ENCODE measurements around the gene SLC22A25.
"Not testable (repeated sequence)": the region's sequence is repeated elsewhere in the genome, so short reads cannot be mapped to it uniquely, and the experiment has no call there.

Gene SLC22A25

DNA sequence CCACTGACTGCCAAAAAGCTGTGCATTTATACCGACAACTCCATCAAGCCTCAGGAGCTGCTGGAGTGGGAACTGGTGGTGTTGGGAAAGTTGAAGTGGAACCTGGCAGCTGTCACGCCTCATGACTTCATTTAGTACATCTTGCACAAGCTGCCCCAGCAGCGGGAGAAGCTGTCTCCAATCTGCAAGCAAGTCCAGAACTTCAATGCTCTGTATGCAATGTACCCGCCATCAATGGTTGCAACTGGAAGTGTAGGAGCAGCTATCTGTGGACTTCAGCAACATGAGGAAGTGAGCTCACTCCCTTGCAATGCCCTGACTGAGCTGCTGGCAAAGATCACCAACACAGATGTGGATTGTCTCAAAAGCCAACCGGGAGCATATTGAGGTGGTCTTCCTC lies at the start of gene SLC22A25:
TSS of gene SLC22A25 (minus strand) at position 67 of the 400 bp plus-strand sequence. CDS start 13,947 bp downstream, outside the sequence.
- no peak for DNase-seq

DNA sequence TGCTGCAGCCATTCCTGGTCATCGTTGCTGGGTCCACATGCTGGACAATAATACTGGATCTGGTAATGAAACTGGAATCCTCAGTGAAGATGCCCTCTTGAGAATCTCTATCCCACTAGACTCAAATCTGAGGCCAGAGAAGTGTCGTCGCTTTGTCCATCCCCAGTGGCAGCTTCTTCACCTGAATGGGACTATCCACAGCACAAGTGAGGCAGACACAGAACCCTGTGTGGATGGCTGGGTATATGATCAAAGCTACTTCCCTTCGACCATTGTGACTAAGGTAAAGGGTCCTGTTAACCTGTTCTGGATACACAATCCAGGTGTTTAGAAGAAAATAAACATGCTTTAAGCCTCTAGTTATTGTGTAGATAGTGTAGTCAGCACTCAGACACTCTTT lies 46.9 kb upstream of the SLC22A25 start:
- no peak for DNase-seq

DNA sequence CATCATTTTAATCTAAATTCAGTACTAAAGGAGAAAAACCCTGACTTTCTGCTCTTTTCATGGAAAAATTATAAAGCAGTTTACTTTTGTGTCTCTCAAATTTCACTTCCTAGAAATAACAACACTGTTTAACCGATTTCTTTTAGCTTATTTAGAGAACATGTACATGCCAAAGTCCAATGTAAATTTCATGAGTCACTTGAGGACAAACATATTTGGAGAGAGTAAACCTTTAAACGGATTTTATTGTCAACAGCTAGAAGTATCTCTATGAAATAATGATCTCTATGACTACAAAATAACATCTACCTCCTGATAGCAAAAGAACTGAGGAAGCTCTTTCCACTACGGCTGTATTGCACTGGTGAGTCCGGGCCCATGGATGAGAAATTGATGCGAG lies 46.3 kb upstream of the SLC22A25 start:
- no peak for DNase-seq

DNA sequence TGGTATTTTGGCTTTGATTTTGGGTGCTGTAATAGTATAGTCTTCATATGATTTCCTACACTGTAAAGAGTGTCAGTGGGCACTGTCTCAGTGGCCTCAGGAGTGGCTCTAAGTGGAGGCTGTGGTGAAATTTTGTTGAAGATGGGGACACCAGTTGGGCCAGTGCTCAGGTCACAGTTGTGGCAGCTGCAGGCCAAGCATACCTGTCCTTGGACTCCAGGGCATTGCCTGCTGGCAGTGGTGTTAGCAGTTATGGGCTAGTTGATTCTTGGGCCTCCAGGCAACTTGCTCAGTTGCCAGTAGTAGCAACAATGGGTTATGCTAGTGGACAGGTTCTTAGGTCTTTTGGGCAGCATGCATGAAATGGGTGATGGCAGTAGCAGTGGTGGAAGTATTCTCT lies 39.2 kb upstream of the SLC22A25 start:
- DNase-seq: no peak

DNA sequence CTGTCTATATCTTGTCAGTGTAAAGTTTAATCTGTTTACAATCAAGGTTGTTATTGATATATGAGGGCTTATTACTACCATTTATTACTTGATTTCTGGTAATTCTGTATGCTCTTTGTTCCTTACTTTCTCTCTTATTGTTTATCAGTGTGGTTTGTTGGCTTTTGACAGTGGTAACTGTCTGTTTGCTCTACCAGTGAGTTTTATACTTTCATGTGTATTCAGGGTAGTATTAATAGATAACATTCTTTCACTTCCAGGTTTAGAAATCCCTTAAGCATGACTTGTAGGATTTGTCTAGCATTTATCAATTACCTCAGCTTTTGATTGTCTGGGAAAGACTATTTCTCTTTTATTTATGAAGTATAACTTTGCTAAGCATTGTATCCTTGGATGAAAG lies 37.5 kb upstream of the SLC22A25 start:
- no peak for DNase-seq

DNA sequence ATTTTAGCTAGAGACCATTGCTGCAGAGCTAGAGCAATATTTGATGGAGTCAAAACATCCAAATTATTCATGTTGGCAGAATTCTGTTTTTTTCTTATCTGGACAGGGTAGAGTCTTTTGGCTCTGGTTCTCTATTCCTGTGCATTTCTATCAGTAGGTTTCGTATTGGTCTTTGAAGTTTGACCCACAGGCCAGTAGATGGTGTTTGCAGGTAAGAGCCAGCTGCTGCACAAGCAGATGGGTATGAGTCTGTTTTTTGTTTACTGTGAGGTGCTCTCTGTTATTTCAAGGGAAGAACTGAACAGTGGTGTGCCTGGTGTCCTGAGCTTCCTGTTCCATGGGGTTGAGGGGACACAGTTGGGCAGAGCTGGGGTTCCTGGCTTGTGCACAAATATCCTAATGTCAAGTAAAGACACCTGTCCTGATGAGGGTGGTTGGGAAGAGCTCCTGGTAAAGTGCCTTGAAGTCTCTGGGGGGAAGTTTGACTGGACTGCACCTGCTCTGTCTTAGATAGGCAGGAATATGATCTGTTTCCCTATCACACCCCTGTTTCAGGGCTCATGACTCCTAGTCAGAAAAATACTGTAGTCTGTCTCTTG lies 34.0 kb upstream of the SLC22A25 start:
- DNase-seq: peak in 1 of 2 experiments; percentile 20

DNA sequence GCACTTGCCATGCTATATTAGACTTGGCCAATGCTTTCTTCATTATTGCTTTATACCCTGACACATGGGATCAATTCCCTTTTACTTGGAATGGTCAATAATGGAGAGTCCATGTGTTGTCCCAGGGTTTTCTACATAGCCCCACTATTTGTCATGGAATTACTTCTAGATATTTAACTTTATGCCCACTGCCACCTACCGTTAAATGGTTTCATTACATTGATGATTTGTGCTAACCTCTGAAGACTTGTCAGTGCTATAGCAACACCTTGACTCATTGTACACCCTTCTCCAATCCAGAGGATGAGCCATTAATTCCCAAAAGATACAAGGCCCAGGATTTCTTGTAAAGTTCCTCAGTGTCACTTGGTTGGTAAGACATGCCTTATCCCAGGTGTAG lies 31.4 kb upstream of the SLC22A25 start:
- DNase-seq: peak in 1 of 2 experiments; percentile 20

DNA sequence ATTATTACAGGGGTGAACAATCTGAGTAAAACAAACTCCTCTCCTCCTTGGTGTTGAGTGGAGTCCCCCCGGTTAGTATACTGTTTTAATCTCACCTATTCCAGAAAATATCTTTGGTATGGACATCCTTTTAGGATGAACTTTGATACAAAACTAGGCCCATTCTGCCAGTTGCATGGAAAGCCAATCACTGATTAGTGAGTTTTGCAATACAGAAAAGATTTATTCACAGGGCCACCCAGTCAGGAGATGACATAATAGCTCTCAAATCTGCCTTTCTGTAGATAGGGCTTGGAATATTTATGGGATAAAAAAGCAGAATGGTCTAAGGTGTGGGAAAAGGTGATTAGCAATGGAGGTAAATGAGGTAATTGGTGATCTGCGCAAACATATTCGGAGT lies 30.3 kb upstream of the SLC22A25 start:
- no peak for DNase-seq

DNA sequence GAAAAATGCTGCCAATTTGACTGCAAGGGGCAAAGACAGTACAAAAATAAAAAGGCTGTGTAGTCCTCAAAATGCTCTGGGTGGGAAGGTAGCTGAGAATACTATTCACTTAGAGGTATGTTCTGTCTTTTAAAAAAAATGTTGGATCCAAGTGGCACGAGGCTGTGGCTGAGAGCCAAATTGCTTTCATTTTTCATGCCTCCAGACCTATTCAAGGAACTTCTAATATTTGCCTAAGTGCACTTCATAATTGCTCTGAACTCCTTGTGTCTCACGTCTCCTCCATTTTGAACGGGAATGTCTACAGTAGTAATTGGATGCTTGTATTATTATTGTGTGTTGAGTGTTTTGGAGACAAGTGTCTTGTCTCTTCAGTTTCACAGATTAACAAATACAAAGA lies 19.1 kb upstream of the SLC22A25 start:
- no peak for DNase-seq

DNA sequence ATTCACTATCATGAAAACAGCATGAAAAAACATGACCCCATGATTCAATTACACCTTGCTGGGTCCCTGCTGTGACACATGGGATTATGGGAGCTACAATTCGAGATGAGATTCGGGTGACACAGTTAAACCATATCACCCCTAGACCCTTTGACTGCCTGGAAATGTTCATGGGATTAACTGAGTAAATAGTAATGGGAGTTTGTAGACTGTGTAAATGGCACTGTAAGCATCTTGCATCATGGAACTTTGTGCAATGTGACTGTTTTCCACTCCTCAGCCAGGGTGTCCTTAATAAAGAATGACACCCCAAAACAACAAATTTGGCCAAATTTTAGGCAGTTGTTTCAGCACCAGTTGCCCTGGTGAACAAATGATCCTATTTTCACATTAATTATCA lies 7.9 kb upstream of the SLC22A25 start:
- no peak for DNase-seq

DNA sequence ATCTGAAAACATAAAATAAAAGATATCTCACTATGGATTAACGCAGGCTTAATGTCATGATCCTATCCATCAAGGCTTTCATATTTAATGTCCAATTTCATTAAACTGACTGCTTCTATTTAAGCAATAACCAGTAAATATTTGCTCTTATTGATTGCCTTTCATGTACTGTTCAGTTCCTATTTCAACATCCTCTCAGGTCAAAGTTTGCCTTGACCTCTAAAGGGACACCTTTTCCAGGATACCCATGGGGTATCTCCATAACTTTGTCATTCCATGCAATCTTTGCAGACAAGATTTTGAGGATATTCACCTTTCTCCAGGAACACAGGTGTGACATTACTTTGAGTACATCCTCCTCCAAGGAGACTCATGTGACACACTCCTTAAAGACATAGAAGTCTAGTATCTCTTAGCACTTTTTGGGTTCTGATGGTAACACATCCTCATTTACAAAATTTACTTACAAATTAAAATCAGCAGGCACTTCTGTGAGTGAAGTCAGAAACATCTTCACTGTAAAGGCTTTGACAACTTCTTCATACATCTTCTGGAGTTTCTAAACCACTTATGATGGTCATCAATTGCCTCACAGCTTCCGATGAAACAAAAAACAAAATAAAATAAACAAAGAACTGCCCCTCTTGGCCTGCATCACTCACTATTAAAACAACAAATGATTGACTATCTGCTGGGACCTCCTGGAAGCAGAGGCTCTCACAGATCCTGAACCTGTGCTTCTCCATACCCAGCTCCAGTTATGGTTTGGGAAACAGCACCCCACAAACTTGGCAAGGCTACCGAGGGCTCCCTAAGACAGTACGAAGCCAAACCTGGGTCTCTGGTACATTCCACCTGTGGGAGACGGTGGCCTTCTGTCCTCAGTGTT lies 7.0 kb upstream of the SLC22A25 start:
- no peak for DNase-seq

DNA sequence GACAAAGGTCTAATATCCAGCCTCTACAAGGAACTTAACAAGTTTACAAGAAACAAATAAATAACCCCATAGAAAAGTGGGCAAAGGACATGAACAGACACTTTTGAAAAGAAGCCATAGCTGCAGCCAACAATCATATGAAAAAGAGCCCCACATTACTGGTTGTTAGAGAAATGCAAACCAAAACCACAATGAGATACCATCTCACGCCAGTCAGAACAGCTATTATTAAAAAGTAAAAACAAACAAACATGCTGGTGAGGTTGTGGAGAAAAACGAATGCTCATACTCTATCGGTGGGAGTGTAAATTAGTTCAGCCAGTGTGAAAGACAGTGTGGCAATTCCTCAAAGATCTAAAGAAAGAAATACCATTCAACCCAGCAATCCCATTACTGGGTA lies 5.6 kb upstream of the SLC22A25 start:
- DNase-seq: no peak

DNA sequence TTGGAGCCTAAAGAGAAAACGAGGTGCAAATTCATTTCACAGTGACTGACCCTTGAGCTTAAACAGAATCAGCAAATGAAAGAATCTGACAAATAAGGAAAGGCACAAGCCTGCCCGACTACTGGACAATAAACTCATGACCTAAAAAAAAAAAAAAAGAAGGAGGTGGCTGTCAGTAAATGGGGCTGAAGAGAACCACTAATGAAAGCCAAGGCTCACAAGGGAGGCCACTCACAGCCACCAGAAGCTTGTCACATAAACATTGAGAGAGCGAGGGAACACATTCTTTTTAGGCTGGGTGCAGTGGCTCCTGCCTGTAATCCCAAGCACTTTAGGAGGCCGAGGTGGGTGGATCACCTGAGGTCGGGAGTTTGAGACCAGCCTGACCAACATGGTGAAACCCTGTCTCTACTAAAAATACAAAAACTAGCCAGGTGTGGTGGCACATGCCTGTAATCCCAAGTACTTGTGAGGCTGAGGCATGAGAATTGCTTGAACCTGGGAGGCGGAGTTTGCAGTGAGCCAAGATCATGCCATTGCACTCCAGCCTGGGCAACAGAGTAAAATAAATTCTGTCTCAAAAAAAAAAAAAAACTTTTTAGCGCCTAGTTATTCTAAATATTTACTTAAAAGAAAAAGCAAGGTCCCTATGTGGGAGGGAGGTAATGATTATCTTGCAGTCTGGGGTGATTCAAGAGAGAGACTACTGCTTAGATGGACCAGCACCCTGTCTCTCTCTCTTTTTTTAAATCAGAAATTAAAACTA lies 4.0 kb upstream of the SLC22A25 start:
- not testable (repeated sequence) for DNase-seq

DNA sequence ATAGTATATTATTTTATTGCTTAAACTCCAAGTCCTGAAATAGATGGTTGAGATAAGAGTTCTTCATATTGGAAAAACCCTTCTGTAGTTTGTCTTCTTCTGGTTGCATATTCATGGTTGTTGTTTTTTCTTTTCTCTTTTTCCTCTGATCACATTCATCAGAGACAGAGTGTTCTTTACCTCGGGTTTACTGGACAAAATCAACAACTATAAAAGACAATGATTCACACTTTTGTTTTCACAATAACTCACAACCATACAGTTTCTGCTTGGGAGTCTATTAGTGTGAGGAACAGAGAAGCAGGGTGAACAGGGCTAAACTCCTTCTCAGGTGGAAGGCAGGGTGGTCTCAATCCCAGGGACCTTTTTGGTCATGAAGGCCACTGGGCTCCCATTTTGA lies 2.6 kb upstream of the SLC22A25 start:
- DNase-seq: no peak

DNA sequence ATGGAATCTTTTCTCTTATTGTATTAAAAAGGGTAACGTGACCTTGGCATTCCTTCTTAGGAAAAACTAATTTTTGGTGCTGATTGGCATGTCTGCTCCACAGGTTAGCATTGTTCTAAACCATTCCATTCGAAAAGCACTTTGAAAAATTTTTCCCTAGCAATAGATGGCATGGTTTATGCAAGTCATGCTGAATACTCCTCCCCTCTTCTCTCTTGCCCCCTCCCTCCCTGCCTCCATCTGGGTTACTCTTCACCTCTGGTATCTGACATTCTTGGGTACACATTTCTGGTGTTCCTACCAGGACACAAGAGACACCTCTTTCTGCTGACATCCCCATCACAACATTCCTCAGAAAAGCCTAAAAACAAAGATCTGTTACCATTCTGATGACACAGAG lies 1.5 kb upstream of the SLC22A25 start:
- no peak for DNase-seq

DNA sequence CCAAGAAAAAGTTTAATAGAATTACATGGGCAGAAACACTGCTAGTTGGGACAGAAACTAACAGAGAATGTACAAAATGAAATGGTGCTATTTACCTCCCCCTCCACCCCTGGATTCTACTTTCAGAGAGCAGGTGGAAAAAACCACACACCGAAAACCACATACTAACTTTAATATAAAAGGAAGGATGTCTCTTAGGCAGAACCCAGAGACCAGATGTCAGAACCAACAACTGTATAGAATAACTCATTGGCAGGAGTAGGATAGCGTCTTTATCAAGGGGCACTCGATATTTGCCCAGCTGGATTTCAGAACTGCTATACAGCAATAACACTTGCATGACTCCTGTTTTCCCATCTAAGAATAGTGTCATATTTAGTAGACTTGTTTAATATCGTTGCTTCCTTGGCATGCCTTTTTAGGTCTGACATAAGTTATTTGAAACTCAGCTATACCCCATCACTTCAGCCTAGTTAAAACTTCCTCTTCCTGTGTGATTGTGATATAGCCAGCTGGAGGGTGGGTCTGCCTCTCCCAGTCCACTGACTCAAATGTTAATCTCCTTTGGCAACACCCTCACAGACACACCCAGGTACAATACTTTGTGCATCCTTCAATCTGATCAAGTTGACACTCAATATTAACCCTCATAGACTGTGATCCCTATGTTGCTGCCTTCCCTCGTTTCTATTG lies 1.2 kb downstream of the SLC22A25 start:
- DNase-seq: no peak

DNA sequence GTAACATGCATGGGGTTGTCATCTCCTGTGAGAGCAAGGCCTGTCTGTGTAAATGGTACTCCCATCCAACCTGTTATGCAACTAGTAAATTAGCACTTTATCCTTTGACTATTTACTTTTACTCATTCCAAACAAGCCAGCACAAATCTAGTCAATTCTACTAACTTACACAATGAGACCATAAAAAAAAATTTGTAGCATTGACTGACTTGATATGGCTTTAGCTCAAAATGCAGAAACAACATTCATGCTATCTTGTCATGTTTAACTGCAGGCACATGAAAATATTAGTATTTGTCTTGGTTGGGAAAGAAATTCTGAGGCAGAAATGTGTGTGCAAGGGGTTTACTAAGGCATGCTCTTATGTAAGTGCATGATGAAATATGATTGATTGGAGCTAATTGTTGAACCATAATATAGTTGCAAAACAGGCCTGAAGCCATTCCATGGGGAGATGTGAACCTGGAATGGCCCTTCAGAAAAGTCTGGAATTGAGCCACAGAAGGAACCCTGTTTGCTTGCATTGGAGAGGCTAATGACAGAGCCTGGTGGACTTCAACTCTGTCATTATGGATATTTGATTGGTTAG lies 2.5 kb downstream of the SLC22A25 start:
- DNase-seq: no peak

DNA sequence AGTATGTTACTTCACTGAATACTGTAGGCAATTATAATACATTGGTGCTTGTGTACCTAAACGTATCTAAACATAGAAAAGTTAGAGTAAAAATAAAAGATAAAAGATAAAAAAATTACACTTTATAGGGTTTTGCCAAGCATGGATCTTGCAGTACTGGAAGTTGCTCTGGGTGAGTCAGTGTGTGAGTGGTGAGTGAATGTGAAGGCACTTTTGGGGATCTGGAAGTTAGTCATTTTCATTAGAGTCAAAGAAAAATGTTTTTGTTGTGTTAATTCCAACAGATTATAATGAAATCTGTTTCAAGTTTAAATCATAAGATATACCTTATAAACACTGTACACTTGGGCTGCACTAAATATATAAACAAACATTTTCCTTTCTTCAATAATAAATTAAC lies 3.3 kb downstream of the SLC22A25 start:
- no peak for DNase-seq

DNA sequence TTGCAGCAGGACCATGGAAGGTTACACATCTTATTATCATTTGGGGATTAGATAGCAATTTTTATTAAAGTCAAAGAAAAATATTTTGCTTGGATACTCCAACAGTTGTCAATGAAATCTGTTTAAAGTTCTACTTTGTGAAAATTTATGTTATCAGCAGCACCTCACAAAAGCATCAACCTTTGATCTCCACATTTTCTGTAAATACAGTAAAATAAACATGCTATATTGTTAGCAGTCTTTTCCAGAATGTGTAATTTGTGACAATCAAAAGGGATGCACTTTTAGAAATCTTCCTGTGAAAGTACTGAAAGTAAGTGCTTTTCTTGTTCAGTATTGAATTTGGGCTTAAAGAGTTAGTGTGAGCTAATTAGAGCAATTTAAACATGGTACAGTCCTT lies 4.1 kb downstream of the SLC22A25 start:
- no peak for DNase-seq

DNA sequence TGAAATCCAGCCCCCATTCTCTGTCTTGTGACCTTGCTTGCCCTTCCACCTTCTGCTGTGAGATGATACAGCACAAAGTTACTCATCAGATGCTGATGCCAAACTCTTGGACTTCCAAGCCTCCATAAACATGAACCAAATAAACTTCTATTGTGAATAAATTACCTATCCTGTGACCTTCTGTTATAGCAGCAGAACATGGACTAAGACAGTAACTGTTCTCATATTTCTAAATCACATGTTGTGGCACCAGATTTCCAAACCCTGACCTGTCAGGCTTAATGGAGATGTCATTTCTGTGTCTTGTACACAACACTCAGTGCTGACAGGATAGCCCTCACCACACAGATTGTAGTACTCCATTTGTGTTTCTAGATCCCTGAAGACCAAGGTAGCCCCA lies 6.0 kb downstream of the SLC22A25 start:
- DNase-seq: no peak

DNA sequence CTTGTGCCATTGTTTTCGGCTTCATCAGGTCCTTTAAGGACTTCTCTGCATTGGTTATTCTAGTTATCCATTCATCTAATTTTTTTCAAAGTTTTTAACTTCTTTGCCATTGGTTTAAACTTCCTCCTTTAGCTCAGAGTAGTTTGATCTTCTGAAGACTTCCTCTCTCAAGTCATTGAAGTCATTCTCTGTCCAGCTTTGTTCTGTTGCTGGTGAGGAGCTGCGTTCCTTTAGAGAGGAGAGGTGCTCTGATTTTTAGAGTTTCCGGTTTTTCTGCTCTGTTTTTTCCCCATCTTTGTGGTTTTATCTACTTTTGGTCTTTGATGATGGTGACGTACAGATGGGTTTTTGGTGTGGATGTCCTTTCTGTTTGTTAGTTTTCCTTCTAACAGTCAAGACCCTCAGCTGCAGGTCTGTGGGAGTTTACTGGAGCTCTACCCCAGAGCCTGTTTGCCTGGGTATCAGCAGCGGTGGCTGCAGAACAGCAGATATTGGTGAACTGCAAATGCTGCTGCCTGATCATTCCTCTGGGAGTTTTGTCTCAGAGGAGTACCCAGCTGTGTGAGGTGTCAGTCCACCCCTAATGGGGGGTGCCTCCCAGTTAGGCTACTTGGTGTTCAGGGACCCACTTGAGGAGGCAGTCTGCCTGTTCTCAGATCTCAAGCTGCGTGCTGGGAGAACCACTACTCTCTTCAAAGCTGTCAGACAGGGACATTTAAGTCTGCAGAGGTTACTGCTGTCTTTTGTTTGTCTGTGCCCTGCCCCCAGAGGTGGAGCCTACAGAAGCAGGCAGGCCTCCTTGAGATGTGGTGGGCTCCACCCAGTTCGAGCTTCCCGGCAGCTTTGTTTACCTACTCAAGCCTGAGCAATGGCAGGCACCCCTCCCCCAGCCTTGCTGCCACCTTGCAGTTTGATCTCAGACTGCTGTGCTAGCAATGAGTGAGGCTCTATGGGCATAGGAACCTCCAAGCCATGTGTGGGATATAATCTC lies 7.6 kb downstream of the SLC22A25 start:
- not testable (repeated sequence) for DNase-seq
